ENCODE data around the gene TNFRSF1A.

GRCh38 chr12:6341417-6342139, at the start of gene TNFRSF1A:
- TF ChIP-seq CTCF (IDR thresholded peaks at IDR 0.05; ENCODE audit: low read depth, low read length, poor library complexity, severe bottlenecking), result no peak
- no peak for TF ChIP-seq EZH2phosphoT487 (IDR thresholded peaks at IDR 0.05; ENCODE audit: borderline replicate concordance, low read length)

Data from DOHH2 (cell line).